ENCODE results near the gene KCNK7.

GRCh38 chr11:65571420-65571819 lies 24.2 kb downstream of the KCNK7 start:
- no peak for TF ChIP-seq CTCF (IDR thresholded peaks at IDR 0.05)
- no peak for TF ChIP-seq POLR2A (IDR thresholded peaks at IDR 0.05)
- TF ChIP-seq POLR2AphosphoS5 (IDR thresholded peaks at IDR 0.05), result no peak
- no peak for TF ChIP-seq EP300 (IDR thresholded peaks at IDR 0.05)
